D721Med (cell line): ENCODE data around the gene ZCCHC3.
A peak's percentile ranks its signal among the peaks of the same experiment; 100 is the strongest.

Experiments
- DNase-seq: peaks from one replicate; pipeline ENCODE4 v3.0.0; 2011; ENCODE audit warnings: low spot score; ENCODE audit not compliant: insufficient read length
- FAIRE-seq: peaks from 2 replicates; lab custom pipeline; 2011; peaks lifted over from hg19 to GRCh38; lab: Jason Lieb, UNC
- CTCF ChIP-seq: IDR thresholded peaks from 2 replicates; pipeline ENCODE4 v1.5.1; 2012; ENCODE audit warnings: mild to moderate bottlenecking, control low read depth; ENCODE audit not compliant: insufficient read depth; ENCODE audit errors: missing control alignments

Gene ZCCHC3

DNA sequence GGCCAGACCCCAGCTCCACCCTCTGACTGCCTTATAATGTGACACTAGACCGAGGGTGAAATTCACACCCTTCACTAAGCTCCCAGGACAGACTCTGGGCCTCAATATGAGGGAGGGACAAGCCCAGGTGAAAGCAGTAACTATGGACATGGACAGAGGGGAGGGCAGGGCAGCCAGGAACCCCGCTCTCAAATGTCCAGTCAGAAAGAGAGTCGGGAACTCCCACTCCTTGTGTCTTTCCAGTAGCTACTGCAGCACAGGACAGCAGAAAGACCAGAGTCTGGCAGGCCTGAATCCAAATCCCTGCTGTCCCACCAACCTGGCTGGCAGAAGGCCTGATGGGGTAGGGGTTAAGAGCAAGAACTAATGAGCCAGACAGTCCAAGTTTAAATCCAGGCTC is 13.2 kb upstream of the ZCCHC3 start:
- FAIRE-seq (no peak), DNase-seq (no peak)
- no peak for TF ChIP-seq CTCF

DNA sequence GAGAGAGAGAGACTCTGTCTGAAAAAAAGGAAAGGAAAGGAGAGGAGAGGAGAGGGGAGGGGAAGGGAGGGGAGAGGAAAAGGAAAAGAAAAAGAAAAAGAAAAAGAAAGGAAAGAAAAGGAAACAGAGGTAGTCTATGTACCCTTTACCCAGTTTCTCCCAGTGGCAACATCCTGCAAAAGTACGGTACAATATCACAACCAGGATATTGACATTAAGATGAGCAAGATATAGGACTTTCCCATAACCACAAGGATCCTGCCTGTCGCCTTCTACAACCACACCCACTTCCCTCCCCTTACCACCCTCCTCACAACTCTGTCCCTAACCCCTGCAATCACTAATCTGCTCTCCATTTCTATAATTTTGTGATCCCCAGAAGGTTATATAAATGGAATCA is 10.9 kb upstream of the ZCCHC3 start:
- no peak for FAIRE-seq
- TF ChIP-seq CTCF = no peak
- DNase-seq = no peak

DNA sequence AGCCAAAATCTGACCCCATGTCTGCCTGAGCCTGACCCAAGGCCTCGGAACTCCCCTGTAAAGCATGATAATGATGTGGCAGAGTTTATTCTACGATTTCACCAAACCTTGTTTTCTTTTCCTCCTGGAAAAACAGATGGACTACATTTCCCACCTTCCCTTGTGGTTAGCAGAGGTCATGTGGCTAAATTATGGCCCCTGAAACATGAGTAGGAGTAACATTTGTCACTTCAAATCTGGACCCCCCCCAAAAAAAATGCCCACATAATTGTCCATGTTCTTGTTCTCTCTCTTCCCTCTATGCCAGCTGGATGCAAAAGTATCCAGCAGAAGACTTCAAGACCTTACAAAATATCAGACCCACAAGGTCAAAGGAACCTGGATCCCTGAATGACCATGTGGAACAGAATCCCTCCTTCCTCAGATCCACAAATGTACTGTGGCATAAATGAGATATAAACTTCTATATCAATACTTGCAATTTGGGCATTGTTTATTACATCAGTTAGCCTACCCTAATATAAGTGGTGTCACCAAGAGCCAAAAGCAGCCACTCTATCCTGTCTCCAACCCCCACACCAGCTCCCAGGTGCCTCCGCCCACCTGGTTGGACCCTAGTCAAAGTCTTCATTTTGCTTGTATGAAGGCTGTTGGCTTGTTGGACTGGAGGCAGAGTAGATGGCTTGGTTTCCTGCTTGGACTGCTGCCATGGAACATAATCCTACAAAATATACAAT is 8.2 kb upstream of the ZCCHC3 start:
- FAIRE-seq (no peak), DNase-seq (no peak)
- TF ChIP-seq CTCF = no peak

DNA sequence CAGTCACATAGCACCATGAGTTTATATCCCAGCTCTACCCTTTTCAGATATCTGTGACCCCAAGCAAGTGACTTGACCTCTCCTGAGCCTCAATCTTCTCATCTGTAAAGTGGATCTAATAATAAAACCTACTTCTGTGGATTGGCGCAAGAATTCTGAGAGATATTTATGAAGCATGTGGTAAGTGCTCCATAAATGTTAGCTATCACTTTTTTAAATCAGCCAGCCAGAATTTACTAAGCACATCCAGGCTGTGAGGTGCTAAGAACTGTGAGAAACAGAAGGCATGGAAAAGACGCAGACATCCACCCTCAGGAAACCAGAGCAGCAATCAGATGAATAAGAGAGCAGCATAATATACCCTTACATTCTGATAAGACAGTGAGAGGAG is 7.7 kb upstream of the ZCCHC3 start:
- TF ChIP-seq CTCF = no peak
- DNase-seq (no peak), FAIRE-seq (no peak)

DNA sequence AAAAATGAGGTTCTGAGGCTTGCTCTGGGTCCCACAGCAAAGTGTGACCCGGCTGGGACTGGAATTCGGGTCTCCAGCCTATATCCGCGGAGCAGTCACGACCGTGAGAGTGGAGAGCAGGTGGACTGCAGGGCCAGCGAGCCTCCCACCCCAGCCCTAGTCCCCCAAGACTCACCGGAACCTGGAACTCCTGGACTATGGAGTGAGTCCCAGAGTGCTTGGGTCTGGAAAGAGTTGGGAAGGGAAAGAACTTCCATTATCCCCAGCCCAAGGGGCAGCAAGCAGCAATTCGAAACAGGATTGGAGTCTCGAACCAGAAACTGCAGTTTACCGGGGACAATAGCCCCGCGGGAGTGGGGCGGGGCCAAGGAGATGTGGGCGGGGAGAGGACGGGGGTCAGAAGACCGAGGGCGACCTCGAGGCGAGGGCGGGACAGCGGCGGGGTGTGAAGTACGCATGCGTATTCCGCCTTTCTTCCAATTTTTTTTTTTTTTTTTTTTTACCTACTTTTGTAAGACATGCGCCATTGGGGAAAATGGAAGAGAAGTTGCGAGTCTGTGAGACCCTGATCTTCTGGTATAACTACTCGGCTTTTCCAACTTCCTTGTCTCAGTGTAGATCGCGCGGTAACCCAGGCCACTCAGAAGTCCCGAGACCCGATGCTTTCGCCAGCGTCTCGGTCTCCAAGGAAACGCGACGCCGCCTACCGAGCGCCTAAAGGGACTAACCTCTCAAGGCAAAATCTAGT is 7.1 kb upstream of the ZCCHC3 start, which contains the start of gene C20orf96:
Gene C20orf96 (minus strand): TSS at position 667 of the 748 bp plus-strand sequence. CDS start 140 bp downstream, at position 527.
- peak; percentile 20 for TF ChIP-seq CTCF
- FAIRE-seq = no peak
- peak; percentile 55 for DNase-seq

GRCh38 chr20:294602-295001 is 2.8 kb upstream of the ZCCHC3 start:
- no peak for DNase-seq
- FAIRE-seq = no peak
- TF ChIP-seq CTCF = no peak

GRCh38 chr20:295804-296203 is 1.6 kb upstream of the ZCCHC3 start:
- no peak for FAIRE-seq
- no peak for DNase-seq
- TF ChIP-seq CTCF = no peak
